Activated naive CD4-positive, alpha-beta T cell treated with Interleukin-2 at 50 U/mL for 16 hours (primary cell): ENCODE data around the gene ZNF672.
A peak's percentile ranks its signal among the peaks of the same experiment; 100 is the strongest.
"Not testable (repeated sequence)": the region's sequence is repeated elsewhere in the genome, so short reads cannot be mapped to it uniquely, and the experiment has no call there.

Experiments
- DNase-seq: peaks from one replicate; pipeline ENCODE4 v3.0.0-alpha.2; 2020

ZNF672 gene

GRCh38 chr1:248858096-248858890, 20.3 kb downstream of the ZNF672 start:
- DNase-seq = peak; percentile 36

GRCh38 chr1:248858891-248859889, 21.2 kb downstream of the ZNF672 start, which contains the start of gene ZNF692:
TSS of gene ZNF692 (minus strand) at chr1:248859085. CDS start at chr1:248858309, 776 bp downstream.
- peak; percentile 97 for DNase-seq

GRCh38 chr1:248860007-248860406, 22.0 kb downstream of the ZNF672 start:
- no peak for DNase-seq

- no peak for DNase-seq
Measured at GRCh38 chr1:248861616-248862015, 23.6 kb downstream of the ZNF672 start.

- DNase-seq = no peak
Measured at GRCh38 chr1:248862695-248862997, 24.6 kb downstream of the ZNF672 start.

- DNase-seq = peak; percentile 82
Measured at GRCh38 chr1:248862998-248863881, 25.2 kb downstream of the ZNF672 start.

GRCh38 chr1:248871837-248872401, 33.9 kb downstream of the ZNF672 start:
- DNase-seq = no peak

- peak; percentile 67 for DNase-seq
Measured at GRCh38 chr1:248872752-248873408, 34.9 kb downstream of the ZNF672 start.

- peak; percentile 95 for DNase-seq
Measured at GRCh38 chr1:248873409-248873992, 35.5 kb downstream of the ZNF672 start.

GRCh38 chr1:248873993-248874533, 36.0 kb downstream of the ZNF672 start:
- peak; percentile 84 for DNase-seq

- DNase-seq = no peak
Measured at GRCh38 chr1:248881261-248881660, 43.2 kb downstream of the ZNF672 start.

- not testable (repeated sequence) for DNase-seq
Measured at GRCh38 chr1:248882427-248882826, 44.4 kb downstream of the ZNF672 start.

- no peak for DNase-seq
Measured at GRCh38 chr1:248884632-248885295, 46.7 kb downstream of the ZNF672 start.

GRCh38 chr1:248885646-248886045, 47.6 kb downstream of the ZNF672 start:
- DNase-seq = no peak

- DNase-seq = no peak
Measured at GRCh38 chr1:248886237-248886895, 48.3 kb downstream of the ZNF672 start.

- DNase-seq = not testable (repeated sequence)
Measured at GRCh38 chr1:248889914-248890243, 51.9 kb downstream of the ZNF672 start.

- no peak for DNase-seq
Measured at GRCh38 chr1:248890549-248891498, 52.8 kb downstream of the ZNF672 start.

- DNase-seq = no peak
Measured at GRCh38 chr1:248891758-248892157, 53.7 kb downstream of the ZNF672 start.

GRCh38 chr1:248892590-248892989, 54.6 kb downstream of the ZNF672 start:
- no peak for DNase-seq
